GM19324 (cell line): ENCODE data around the gene LINC00237.

Experiments used
- ATAC-seq: cut with Tn5 transposase; IDR thresholded peaks from one replicate; pipeline ENCODE4 v1.9.1; 2021; ENCODE audit warnings: mild to moderate bottlenecking, moderate library complexity; ENCODE audit not compliant: unreplicated experiment, low FRiP score

LINC00237 gene

GRCh38 chr20:21052686-21053001 is 53.5 kb downstream of the LINC00237 start:
- no peak for ATAC-seq

DNA sequence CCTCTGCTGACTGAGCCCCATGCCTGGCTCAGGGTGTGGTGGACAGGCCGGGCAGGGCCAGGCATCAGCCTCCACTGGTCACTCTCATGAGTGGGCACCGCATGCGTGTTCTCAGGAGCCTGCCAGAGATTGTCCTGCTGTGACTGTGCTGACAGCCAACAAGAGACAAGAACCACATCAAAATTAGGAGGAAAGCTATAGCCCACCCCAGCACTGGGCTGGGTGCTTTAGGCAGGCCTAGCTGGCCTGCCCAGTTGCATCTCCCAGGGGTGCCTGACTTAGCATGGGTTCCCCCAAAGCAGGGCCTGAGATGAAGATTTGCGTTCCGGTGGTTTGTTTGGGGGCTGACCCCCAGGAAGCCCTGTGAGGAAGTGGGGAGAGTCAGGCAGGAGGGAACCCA is 53.9 kb downstream of the LINC00237 start:
- no peak for ATAC-seq

DNA sequence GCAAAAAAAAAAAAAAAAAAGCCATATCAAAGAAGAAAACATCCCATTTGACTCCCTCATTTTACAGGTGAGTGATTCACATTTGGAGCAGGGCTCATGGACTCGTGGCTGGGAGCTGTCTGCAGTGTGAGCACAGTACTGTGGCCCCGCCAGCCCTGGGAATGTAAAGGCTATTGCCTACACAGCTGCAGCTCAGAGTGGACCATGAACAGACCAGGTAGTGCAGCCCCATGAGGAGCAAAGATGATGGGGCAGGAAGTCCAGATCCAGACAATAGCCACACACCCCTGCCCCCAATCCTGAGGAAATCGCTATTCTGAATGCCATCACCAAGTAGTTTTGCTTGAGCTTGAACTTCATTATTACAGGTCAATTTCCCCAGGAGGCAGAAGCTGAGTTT is 55.4 kb downstream of the LINC00237 start:
- ATAC-seq, result no peak

GRCh38 chr20:21049305-21049828 is 56.8 kb downstream of the LINC00237 start:
- no peak for ATAC-seq

GRCh38 chr20:21048841-21049273 is 57.3 kb downstream of the LINC00237 start:
- ATAC-seq, result no peak

DNA sequence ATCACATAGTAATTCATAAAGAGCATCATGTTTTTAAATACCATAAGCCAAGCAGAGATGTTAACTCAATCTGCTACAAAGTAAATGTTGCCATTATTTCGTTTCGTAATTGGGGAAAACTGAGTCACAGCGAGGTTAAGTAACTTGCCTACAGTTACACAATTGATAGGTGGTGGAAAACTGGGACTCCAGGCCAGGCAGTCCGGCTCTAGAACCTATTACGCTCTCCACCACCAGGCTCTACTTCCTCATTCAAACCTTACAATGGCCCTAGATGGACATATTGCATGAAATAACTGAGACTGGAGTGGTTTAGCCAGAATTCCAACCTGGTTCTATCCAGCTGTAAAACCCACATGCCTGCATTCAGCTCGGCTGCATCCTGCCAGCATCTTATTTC is 58.2 kb downstream of the LINC00237 start:
- ATAC-seq, result no peak

- ATAC-seq, result no peak
These were observed 59.6 kb downstream of the LINC00237 start for GRCh38 chr20:21046413-21047070.
